ENCODE measurements around the gene PIP5K1B.

GRCh38 chr9:68861436-68861835 is 156.4 kb downstream of the PIP5K1B start:
- TF ChIP-seq CTCF (IDR thresholded peaks at IDR 0.05), result no peak
- TF ChIP-seq POLR2A (IDR thresholded peaks at IDR 0.05), result no peak
